ENCODE results near the gene PLXND1. TPM values are rescaled to one million over a fixed set of nuclear protein-coding genes. Genes with fewer than 3 reads are reported as not detected.

Gene PLXND1
- polyA plus RNA-seq, 3 donors = 30.1 to 266 (median 131) TPM

- 92 to 95% (median 94%) methylated on average over 8 of the region's 8 CpGs for WGBS, 3 donors
- no peak overlapping the region for H3K27ac ChIP-seq (ENCODE audit: low read depth, low read length)
These were observed 92.8 kb downstream of the PLXND1 start for GRCh38 chr3:129513705-129514104.

GRCh38 chr3:129512595-129512994, 93.9 kb downstream of the PLXND1 start:
- no peak overlapping the region for H3K27ac ChIP-seq (ENCODE audit: low read depth, low read length)

- WGBS, 3 donors = 70 to 79% (median 76%) methylated on average over 9 of the region's 9 CpGs
- no peak overlapping the region for H3K27ac ChIP-seq (ENCODE audit: low read depth, low read length)
These were observed 99.2 kb downstream of the PLXND1 start for GRCh38 chr3:129507181-129507831.

- H3K27ac ChIP-seq (ENCODE audit: low read depth, low read length) = no peak overlapping the region
- WGBS, 3 donors = 71 to 88% (median 82%) methylated on average over 9 of the region's 9 CpGs
These were observed 100.2 kb downstream of the PLXND1 start for GRCh38 chr3:129506231-129506742.

GRCh38 chr3:129505341-129505740, 101.1 kb downstream of the PLXND1 start:
- H3K27ac ChIP-seq (ENCODE audit: low read depth, low read length) = no peak overlapping the region
- 93 to 97% (median 95%) methylated on average over 6 of the region's 6 CpGs for WGBS, 3 donors

Other genes starting within 250 kb of the PLXND1 start
- 1 to 10 TPM in 1 of 3 donors, under 1 TPM in 2; 0.45 to 1.1 (median 0.56) TPM for gene EFCAB12, start 178.0 kb downstream of the PLXND1 start, polyA plus RNA-seq
- 10 to 100 TPM; 14.3 to 19.0 (median 16.8) TPM for gene MBD4, start 166.7 kb downstream of the PLXND1 start, polyA plus RNA-seq
- 10 to 100 TPM; 14.1 to 19.0 (median 15.6) TPM for gene IFT122, start 166.5 kb downstream of the PLXND1 start, polyA plus RNA-seq
- gene RHO, start 78.0 kb downstream of the PLXND1 start, polyA plus RNA-seq = not detected
- gene H1-8, start 63.5 kb downstream of the PLXND1 start, polyA plus RNA-seq = not detected

Data from adipose tissue (tissue), 3 donors.